Activated T-helper 17 cell treated with anti-CD3 and anti-CD28 coated beads, Interleukin-2, amount 50 U/mL, for 72 hours (primary cell): Measurements from ENCODE around the gene SH3BP5L. TPM values are rescaled to one million over a fixed set of nuclear protein-coding genes. Genes with fewer than 3 reads are reported as not detected.
"Not testable (repeated sequence)": the region's sequence is repeated elsewhere in the genome, so short reads cannot be mapped to it uniquely, and the experiment has no call there.

Source experiments
- ATAC-seq: fragments of 150-1000 bp; cut with Tn5 transposase; replicated peaks from 2 replicates; pipeline ENCODE4 v1.10.0; 2021; ENCODE audit warnings: mild to moderate bottlenecking, moderate library complexity
- H3K27ac Mint-ChIP-seq: one replicate; pipeline ENCODE4 v1.8.0; 2022; ENCODE audit warnings: mixed read lengths
- H3K27me3 Mint-ChIP-seq: one replicate; pipeline ENCODE4 v1.8.0; 2022; ENCODE audit warnings: mixed read lengths
- H3K36me3 Mint-ChIP-seq: one replicate; pipeline ENCODE4 v1.8.0; 2022; ENCODE audit warnings: low read depth, mild to moderate bottlenecking, mixed read lengths
- H3K4me1 Mint-ChIP-seq: one replicate; pipeline ENCODE4 v1.8.0; 2022; ENCODE audit warnings: mixed read lengths
- H3K4me3 Mint-ChIP-seq: one replicate; pipeline ENCODE4 v1.8.0; 2022; ENCODE audit warnings: mild to moderate bottlenecking, mixed read lengths
- H3K9me3 Mint-ChIP-seq: one replicate; pipeline ENCODE4 v1.8.0; 2022; ENCODE audit warnings: mixed read lengths
- total RNA-seq, 2 donors: library from RNA; stranded (reverse); gene quantifications; one replicate each; pipeline ENCODE4 v1.2.3, GENCODE V29; 2022

SH3BP5L gene
- total RNA-seq, 2 donors from 2014 or later = 21.0 to 25.6 TPM

GRCh38 chr1:248794663-248795062 is 31.1 kb downstream of the SH3BP5L start:
- H3K27me3 Mint-ChIP-seq = peaks cover 13% of the 10 kb centered on the region
- not testable (repeated sequence) for H3K4me3 Mint-ChIP-seq, ATAC-seq, H3K36me3 Mint-ChIP-seq, H3K27ac Mint-ChIP-seq, H3K4me1 Mint-ChIP-seq, H3K9me3 Mint-ChIP-seq

DNA sequence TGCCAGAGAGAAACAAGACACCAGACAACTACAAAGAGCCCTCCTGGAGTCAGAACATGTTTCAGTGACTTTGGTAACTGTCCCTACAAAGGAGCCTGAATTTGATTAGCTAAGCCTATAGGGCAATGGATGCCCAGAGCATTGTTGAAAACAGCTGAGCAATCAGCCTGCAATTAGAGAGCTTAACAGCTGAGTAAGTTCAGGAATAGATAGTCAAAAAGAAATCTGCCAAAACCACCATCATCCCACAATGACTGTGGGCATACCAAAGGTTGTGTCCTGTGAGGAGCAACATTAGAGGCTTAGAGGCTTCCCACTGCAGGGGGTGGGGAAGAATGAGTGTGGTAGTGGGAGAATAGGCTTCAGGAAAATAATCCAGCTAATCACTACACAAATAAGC is 32.1 kb downstream of the SH3BP5L start:
- ATAC-seq = peak; percentile 88
- no peak overlapping the region for H3K4me3 Mint-ChIP-seq
- H3K4me1 Mint-ChIP-seq = no peaks in the 10 kb centered on the region
- H3K27me3 Mint-ChIP-seq = peaks cover 13% of the 10 kb centered on the region
- peak overlapping the region; percentile 6 for H3K27ac Mint-ChIP-seq
- peaks cover 6% of the 10 kb centered on the region for H3K9me3 Mint-ChIP-seq
- no peaks in the 10 kb centered on the region for H3K36me3 Mint-ChIP-seq

DNA sequence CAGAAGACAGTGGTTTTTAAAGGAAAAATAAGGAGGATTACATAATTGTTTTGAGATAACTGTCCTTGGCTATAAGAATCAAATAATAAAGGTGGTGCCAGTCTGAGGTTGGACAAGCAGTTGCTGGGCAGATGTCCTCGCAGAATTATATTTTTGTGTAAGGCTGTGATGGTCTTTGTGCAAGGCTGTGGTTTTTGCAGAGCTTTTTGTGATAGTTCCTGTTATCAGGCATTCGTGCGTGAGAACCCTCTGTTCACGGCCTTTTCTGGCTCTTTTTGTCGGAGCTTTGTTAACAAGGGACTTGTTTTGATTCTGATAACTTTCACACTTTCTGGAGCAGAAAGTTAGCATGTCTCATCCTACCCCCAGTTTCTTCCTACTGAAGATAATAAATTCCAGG is 33.4 kb downstream of the SH3BP5L start:
- Mint-ChIP-seq H3K4me3 (no peak overlapping the region), H3K27me3 (peaks cover 13% of the 10 kb centered on the region), H3K4me1 (no peaks in the 10 kb centered on the region), H3K9me3 (peaks cover 6% of the 10 kb centered on the region), H3K36me3 (no peaks in the 10 kb centered on the region), H3K27ac (no peak overlapping the region)
- ATAC-seq = no peak

DNA sequence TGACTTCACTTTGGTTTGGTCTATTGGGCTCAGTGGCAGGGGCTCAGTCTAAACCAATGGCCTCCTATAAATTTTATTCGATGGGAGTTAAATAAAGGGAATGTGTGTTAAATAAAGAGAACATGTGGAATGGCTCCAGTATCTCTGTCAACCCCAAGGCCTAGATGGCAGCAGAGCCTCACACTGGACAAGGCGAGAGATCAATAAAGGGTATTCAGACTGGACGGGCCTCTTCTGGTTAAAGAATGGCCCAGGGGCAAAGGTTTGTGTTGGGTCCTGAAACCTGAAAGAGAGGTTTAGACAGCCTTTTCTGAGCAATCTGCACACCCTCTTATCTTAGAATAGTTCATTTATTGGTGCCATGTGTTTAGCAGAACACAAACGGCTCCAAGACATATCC is 34.7 kb downstream of the SH3BP5L start:
- peaks cover 6% of the 10 kb centered on the region for H3K9me3 Mint-ChIP-seq
- ATAC-seq = no peak
- H3K4me3 Mint-ChIP-seq = no peak overlapping the region
- no peaks in the 10 kb centered on the region for H3K36me3 Mint-ChIP-seq
- peaks cover 13% of the 10 kb centered on the region for H3K27me3 Mint-ChIP-seq
- no peak overlapping the region for H3K27ac Mint-ChIP-seq
- H3K4me1 Mint-ChIP-seq = no peaks in the 10 kb centered on the region

DNA sequence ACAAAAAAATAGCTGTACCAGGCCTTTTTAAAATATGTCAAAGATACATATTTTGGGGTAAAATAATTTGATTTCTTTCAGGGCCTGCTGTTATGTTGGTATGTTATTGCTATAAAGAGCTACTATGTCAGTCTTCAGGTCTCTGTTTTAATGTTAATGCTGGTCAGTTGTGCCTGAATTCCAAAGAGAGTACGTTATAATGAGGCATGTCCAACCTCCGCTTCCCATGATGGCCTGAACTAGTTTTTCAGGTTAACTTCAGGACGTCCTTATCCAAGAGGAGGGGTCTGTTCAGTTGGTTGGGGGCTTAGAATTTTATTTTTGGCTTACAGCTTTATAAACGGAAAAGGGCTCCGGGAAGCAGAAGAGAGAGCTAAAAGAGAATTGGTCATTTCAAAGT is 35.3 kb downstream of the SH3BP5L start:
- no peaks in the 10 kb centered on the region for H3K36me3 Mint-ChIP-seq
- no peak overlapping the region for H3K27ac Mint-ChIP-seq
- no peaks in the 10 kb centered on the region for H3K4me1 Mint-ChIP-seq
- peaks cover 6% of the 10 kb centered on the region for H3K9me3 Mint-ChIP-seq
- ATAC-seq = no peak
- H3K4me3 Mint-ChIP-seq = no peak overlapping the region
- peaks cover 13% of the 10 kb centered on the region for H3K27me3 Mint-ChIP-seq

DNA sequence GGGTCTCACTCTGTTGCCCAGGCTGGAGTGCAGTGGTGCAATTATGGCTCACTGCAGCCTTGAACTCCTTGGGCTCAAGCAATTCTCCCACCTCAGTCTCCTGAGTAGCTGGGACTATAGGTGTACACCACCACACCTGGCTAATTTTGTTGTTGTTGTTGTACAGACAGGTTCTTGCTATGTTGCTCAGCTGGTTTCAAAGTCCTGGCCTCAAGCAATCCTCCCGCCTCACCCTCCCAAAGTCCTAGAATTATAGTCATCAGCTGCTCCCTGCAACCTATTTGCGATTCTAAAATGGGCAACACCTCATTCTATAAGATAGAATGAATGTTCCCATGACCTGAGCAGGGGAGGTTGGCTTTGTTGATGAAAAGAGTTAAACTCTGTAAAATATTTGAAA is 36.4 kb downstream of the SH3BP5L start:
- H3K27ac Mint-ChIP-seq, ATAC-seq, H3K4me1 Mint-ChIP-seq, H3K36me3 Mint-ChIP-seq, H3K4me3 Mint-ChIP-seq, H3K9me3 Mint-ChIP-seq: not testable (repeated sequence)
- peaks cover 13% of the 10 kb centered on the region for H3K27me3 Mint-ChIP-seq

- Mint-ChIP-seq H3K27ac (no peak overlapping the region), H3K36me3 (no peaks in the 10 kb centered on the region), H3K4me3 (no peak overlapping the region), H3K27me3 (peaks cover 10% of the 10 kb centered on the region), H3K4me1 (no peaks in the 10 kb centered on the region), H3K9me3 (no peaks in the 10 kb centered on the region)
- ATAC-seq = no peak
Measured at GRCh38 chr1:248788327-248788726, 37.4 kb downstream of the SH3BP5L start.

DNA sequence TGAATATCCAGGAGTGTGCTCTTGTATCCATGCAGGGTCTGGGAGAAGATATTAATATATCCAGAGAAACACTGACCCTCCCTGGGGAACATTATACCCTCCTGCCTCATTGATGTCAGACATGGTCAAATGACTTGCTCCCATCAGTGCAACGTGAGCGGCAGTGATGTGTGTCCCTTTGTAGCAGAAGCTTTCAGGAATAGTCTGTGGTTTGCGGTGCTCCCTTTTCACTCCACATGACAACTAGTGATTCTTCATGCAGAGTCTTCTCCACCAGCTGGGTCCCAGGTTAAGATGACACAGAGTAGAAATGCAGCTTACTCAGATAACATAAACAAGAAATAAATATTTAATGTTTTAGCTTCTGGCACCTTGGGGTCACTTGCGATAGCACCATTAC is 38.3 kb downstream of the SH3BP5L start:
- Mint-ChIP-seq H3K36me3 (no peaks in the 10 kb centered on the region), H3K9me3 (no peaks in the 10 kb centered on the region), H3K27ac (no peak overlapping the region), H3K4me3 (no peak overlapping the region), H3K27me3 (peaks cover 11% of the 10 kb centered on the region), H3K4me1 (no peaks in the 10 kb centered on the region)
- no peak for ATAC-seq

GRCh38 chr1:248786156-248786555 is 39.6 kb downstream of the SH3BP5L start:
- Mint-ChIP-seq H3K9me3 (peaks cover 5% of the 10 kb centered on the region), H3K27ac (no peak overlapping the region), H3K4me1 (no peaks in the 10 kb centered on the region), H3K4me3 (no peak overlapping the region), H3K27me3 (peaks cover 23% of the 10 kb centered on the region), H3K36me3 (no peaks in the 10 kb centered on the region)
- ATAC-seq = peak; percentile 73

GRCh38 chr1:248783367-248783766 is 42.3 kb downstream of the SH3BP5L start:
- peaks cover 31% of the 10 kb centered on the region for H3K27me3 Mint-ChIP-seq
- H3K27ac Mint-ChIP-seq = no peak overlapping the region
- H3K4me1 Mint-ChIP-seq = no peaks in the 10 kb centered on the region
- ATAC-seq = no peak
- no peak overlapping the region for H3K4me3 Mint-ChIP-seq
- peaks cover 5% of the 10 kb centered on the region for H3K9me3 Mint-ChIP-seq
- no peaks in the 10 kb centered on the region for H3K36me3 Mint-ChIP-seq

- Mint-ChIP-seq H3K36me3 (no peaks in the 10 kb centered on the region), H3K9me3 (peaks cover 5% of the 10 kb centered on the region), H3K4me1 (no peaks in the 10 kb centered on the region), H3K27ac (no peak overlapping the region), H3K4me3 (no peak overlapping the region), H3K27me3 (peaks cover 28% of the 10 kb centered on the region)
- ATAC-seq = no peak
Measured at GRCh38 chr1:248782416-248783141, 43.1 kb downstream of the SH3BP5L start.

DNA sequence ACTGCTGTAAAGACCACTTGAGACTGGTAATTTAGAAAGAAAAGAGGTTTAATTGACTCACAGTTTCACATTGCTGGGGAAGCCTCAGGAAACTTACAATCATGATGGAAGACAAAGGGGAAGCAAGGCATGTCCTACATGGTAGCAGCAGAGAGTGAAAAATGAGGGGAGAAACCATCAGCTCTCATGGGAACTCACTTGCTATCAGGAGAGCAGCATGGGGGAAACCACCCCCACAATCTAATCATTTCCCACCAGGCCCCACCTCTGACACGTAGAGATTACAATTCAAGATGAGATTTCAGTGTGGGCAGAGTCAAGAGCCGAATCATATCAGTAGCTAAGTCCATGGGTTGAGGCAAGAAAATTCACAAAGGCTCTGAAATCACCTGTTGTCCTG is 46.4 kb downstream of the SH3BP5L start:
- H3K9me3 Mint-ChIP-seq = peaks cover 10% of the 10 kb centered on the region
- no peak overlapping the region for H3K4me3 Mint-ChIP-seq
- no peak overlapping the region for H3K27ac Mint-ChIP-seq
- no peaks in the 10 kb centered on the region for H3K36me3 Mint-ChIP-seq
- no peaks in the 10 kb centered on the region for H3K4me1 Mint-ChIP-seq
- peak; percentile 68 for ATAC-seq
- H3K27me3 Mint-ChIP-seq = peaks cover 21% of the 10 kb centered on the region

DNA sequence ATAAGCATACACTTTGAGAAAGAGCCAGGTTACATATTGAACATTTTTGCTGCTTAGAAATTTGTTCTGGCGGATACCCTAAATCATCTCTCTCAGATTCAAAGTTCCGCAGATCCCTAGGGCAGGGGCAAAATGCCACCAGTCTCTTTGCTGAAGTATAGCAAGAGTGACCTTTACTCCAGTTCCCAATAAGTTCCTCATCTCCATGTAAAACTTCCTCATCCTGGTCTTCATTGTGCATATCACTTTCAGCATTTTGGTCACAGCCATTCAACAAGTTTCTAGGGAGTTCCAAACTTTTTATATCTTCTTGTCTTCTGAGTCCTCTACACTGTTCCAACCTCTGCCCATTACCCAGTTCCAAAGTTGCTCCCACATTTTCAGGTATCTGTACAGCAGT is 46.8 kb downstream of the SH3BP5L start:
- no peak overlapping the region for H3K27ac Mint-ChIP-seq
- no peaks in the 10 kb centered on the region for H3K4me1 Mint-ChIP-seq
- no peak overlapping the region for H3K4me3 Mint-ChIP-seq
- H3K27me3 Mint-ChIP-seq = peaks cover 21% of the 10 kb centered on the region
- ATAC-seq = no peak
- H3K9me3 Mint-ChIP-seq = peaks cover 10% of the 10 kb centered on the region
- H3K36me3 Mint-ChIP-seq = no peaks in the 10 kb centered on the region

- H3K4me3 Mint-ChIP-seq = no peak overlapping the region
- no peaks in the 10 kb centered on the region for H3K36me3 Mint-ChIP-seq
- peaks cover 16% of the 10 kb centered on the region for H3K27me3 Mint-ChIP-seq
- no peaks in the 10 kb centered on the region for H3K4me1 Mint-ChIP-seq
- ATAC-seq = no peak
- no peak overlapping the region for H3K27ac Mint-ChIP-seq
- H3K9me3 Mint-ChIP-seq = peaks cover 10% of the 10 kb centered on the region
Measured at GRCh38 chr1:248776991-248777390, 48.7 kb downstream of the SH3BP5L start.

DNA sequence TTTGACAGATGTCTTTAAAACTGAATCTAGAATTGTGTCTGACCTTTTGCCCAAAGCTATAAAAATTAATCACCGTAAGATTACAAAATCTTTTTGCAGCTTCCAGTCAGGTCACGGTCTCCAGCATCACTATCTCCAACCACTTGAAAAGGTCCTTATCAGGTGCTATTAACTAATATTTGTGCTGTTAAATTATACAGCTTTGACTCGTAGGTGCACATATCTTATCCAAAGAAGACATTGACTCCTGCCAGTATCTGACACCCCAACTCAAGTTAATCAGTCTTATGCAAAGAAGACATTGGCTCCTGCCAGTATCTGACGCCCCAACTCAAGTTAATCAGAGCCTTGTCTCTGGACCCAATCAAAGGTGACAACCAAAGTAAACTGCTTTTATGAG is 50.3 kb downstream of the SH3BP5L start:
- H3K9me3 Mint-ChIP-seq = peaks cover 5% of the 10 kb centered on the region
- ATAC-seq = no peak
- H3K4me1 Mint-ChIP-seq = no peaks in the 10 kb centered on the region
- H3K4me3 Mint-ChIP-seq = no peak overlapping the region
- no peaks in the 10 kb centered on the region for H3K36me3 Mint-ChIP-seq
- peaks cover 9% of the 10 kb centered on the region for H3K27me3 Mint-ChIP-seq
- H3K27ac Mint-ChIP-seq = no peak overlapping the region
